SU-DHL-6 (cell line): ENCODE measurements around the gene PTDSS2.

Source experiments
- H2AFZ ChIP-seq: fragments of 200-600 bp; sonication (generic); 2 replicates; pipeline ENCODE4 v1.6.1; 2014; ENCODE audit warnings: low read depth, mild to moderate bottlenecking, moderate library complexity, mixed read lengths, antibody characterized with exemption, low read length; ENCODE audit not compliant: severe bottlenecking
- H3F3A ChIP-seq: fragments of 200-600 bp; shearing (Covaris generic); 2 replicates; pipeline ENCODE4 v1.6.0; 2016; ENCODE audit warnings: antibody characterized with exemption, mild to moderate bottlenecking; ENCODE audit not compliant: insufficient read depth
- H3K27ac ChIP-seq: fragments of 200-600 bp; sonication (generic); 2 replicates; pipeline ENCODE4 v1.5.1; 2016; ENCODE audit warnings: low read depth, mild to moderate bottlenecking, low read length, moderate library complexity, mixed read lengths
- H3K27me3 ChIP-seq: fragments of 200-600 bp; sonication (generic), shearing (Covaris generic); 2 replicates; pipeline ENCODE4 v1.6.0; 2014; ENCODE audit warnings: mild to moderate bottlenecking, low read length
- H3K36me3 ChIP-seq: fragments of 200-600 bp; sonication (generic); 2 replicates; pipeline ENCODE4 v1.6.1; 2014; ENCODE audit warnings: mild to moderate bottlenecking, low read length, mixed read lengths
- H3K4me2 ChIP-seq: fragments of 300-600, 200-600 bp; shearing (Covaris generic), sonication (generic); 2 replicates; pipeline ENCODE4 v1.6.0; 2014; ENCODE audit warnings: low read length, low read depth, mild to moderate bottlenecking; ENCODE audit not compliant: poor library complexity, severe bottlenecking
- H3K4me3 ChIP-seq: fragments of 200-600 bp; sonication (generic); 2 replicates; pipeline ENCODE4 v1.5.1; 2014; ENCODE audit warnings: antibody characterized with exemption, low read length, mild to moderate bottlenecking, mixed read lengths; ENCODE audit not compliant: insufficient read depth, poor library complexity, severe bottlenecking
- H3K79me2 ChIP-seq: fragments of 200-600 bp; sonication (generic); 2 replicates; pipeline ENCODE4 v1.6.1; 2014; ENCODE audit warnings: mild to moderate bottlenecking, low read length, moderate library complexity; ENCODE audit not compliant: insufficient read depth
- H3K9ac ChIP-seq: fragments of 200-600 bp; sonication (generic); 2 replicates; pipeline ENCODE4 v1.7.0; 2014; ENCODE audit warnings: mild to moderate bottlenecking, low read length
- H3K9me2 ChIP-seq: fragments of 200-600 bp; sonication (generic); replicated peaks from 2 replicates; pipeline ENCODE4 v1.6.1; 2014; ENCODE audit warnings: low read length; ENCODE audit not compliant: insufficient read depth
- H3K9me3 ChIP-seq: fragments of 200-600 bp; sonication (generic); 2 replicates; pipeline ENCODE4 v1.6.1; 2014; ENCODE audit warnings: low read length, mixed read lengths; ENCODE audit not compliant: insufficient read depth
- H4K20me1 ChIP-seq: fragments of 200-600 bp; sonication (generic); 2 replicates; pipeline ENCODE4 v1.6.1; 2014; ENCODE audit warnings: low read depth, mild to moderate bottlenecking, antibody characterized with exemption, low read length, moderate library complexity, mixed read lengths
- CTCF ChIP-seq: fragments of 200-600 bp; sonication (generic); IDR thresholded peaks from one replicate; pipeline ENCODE4 v1.5.1; 2017; ENCODE audit warnings: antibody characterized with exemption, mild to moderate bottlenecking, low read length, moderate library complexity; ENCODE audit not compliant: insufficient read depth, poor library complexity, severe bottlenecking
- EZH2phosphoT487 ChIP-seq: fragments of 200-600 bp; sonication (generic), shearing (Covaris generic); conservative IDR thresholded peaks from 2 replicates; pipeline ENCODE4 v1.6.1; 2018; ENCODE audit warnings: mild to moderate bottlenecking, antibody characterized with exemption, low read length, moderate library complexity, mixed read lengths

PTDSS2 gene

GRCh38 chr11:530960-531831 lies 81.1 kb downstream of the PTDSS2 start:
- TF ChIP-seq EZH2phosphoT487: no peak
- no peak for TF ChIP-seq CTCF
- Histone ChIP-seq H2AFZ (no peak overlapping the region), H3K4me2 (no peak overlapping the region), H3K9ac (no peak overlapping the region), H3K9me3 (no peaks in the 10 kb centered on the region), H3K79me2 (peaks cover 12% of the 10 kb centered on the region), H3K36me3 (no peaks in the 10 kb centered on the region), H3K27me3 (no peaks in the 10 kb centered on the region), H3K4me3 (no peak overlapping the region), H3F3A (peaks cover 3% of the 10 kb centered on the region), H3K27ac (no peak overlapping the region), H4K20me1 (no peaks in the 10 kb centered on the region), H3K9me2 (no peaks in the 10 kb centered on the region)

- Histone ChIP-seq H3K27ac (no peak overlapping the region), H3F3A (peaks cover 11% of the 10 kb centered on the region), H3K9me3 (no peaks in the 10 kb centered on the region), H3K4me3 (no peak overlapping the region), H3K36me3 (no peaks in the 10 kb centered on the region), H3K79me2 (peaks cover 12% of the 10 kb centered on the region), H4K20me1 (no peaks in the 10 kb centered on the region), H2AFZ (no peak overlapping the region), H3K9ac (no peak overlapping the region), H3K4me2 (no peak overlapping the region), H3K9me2 (no peaks in the 10 kb centered on the region), H3K27me3 (no peaks in the 10 kb centered on the region)
- no peak for TF ChIP-seq EZH2phosphoT487
- no peak for TF ChIP-seq CTCF
These were observed 81.9 kb downstream of the PTDSS2 start for GRCh38 chr11:531919-532526.

GRCh38 chr11:532527-532985 lies 82.5 kb downstream of the PTDSS2 start:
- H3K79me2 ChIP-seq: peaks cover 12% of the 10 kb centered on the region
- no peak overlapping the region for H2AFZ ChIP-seq
- H3K9me2 ChIP-seq: no peaks in the 10 kb centered on the region
- no peak for TF ChIP-seq CTCF
- no peak for TF ChIP-seq EZH2phosphoT487
- no peaks in the 10 kb centered on the region for H3K9me3 ChIP-seq
- H3K4me2 ChIP-seq: no peak overlapping the region
- no peak overlapping the region for H3K4me3 ChIP-seq
- H3K27ac ChIP-seq: no peak overlapping the region
- no peaks in the 10 kb centered on the region for H3K36me3 ChIP-seq
- no peaks in the 10 kb centered on the region for H4K20me1 ChIP-seq
- no peak overlapping the region for H3K9ac ChIP-seq
- H3F3A ChIP-seq: peaks cover 11% of the 10 kb centered on the region
- no peaks in the 10 kb centered on the region for H3K27me3 ChIP-seq
